NCI-H2227 treated with DMSO at 0.1 percent for 48 hours (cell line): Measurements from ENCODE around the gene ZNF529.

Source experiments
- DNase-seq: peaks from one replicate; lab custom pipeline; 2025; lab: John Stamatoyannopoulos, UW

ZNF529 gene

GRCh38 chr19:36508325-36508724, 64.8 kb downstream of the ZNF529 start:
- no peak for DNase-seq

GRCh38 chr19:36501973-36502372, 71.1 kb downstream of the ZNF529 start:
- no peak for DNase-seq

DNA sequence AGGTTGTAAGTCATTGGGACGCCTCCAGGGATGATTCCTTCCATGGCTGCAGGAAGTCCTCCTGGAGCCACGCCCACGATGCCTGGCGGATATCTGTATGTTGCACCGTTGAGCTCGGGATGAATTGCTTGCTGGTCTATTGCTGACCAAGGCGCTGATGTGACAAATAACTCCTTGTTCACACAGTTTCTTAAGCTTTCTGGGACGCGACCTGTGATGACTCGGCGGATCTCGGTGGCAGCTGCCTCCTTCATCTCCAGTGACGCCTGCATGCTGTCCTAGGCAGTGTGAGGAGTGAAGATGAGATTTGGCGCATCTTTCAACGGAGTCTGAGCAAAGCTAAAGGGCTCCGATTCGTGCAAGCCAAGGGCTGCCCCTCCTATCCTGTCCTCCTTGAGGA, 76.1 kb downstream of the ZNF529 start:
- no peak for DNase-seq
